Measurements from ENCODE around the gene GLIPR1L1.
"Not testable (repeated sequence)": the region's sequence is repeated elsewhere in the genome, so short reads cannot be mapped to it uniquely, and the experiment has no call there.

The GLIPR1L1 gene

GRCh38 chr12:75334384-75335030 is at the start of gene GLIPR1L1:
Gene GLIPR1L1, plus strand, starts transcription at chr12:75334670. Its CDS starts 59 bp downstream, at chr12:75334729.
- peak; percentile 59 for DNase-seq

GRCh38 chr12:75288860-75289259 is 45.6 kb upstream of the GLIPR1L1 start:
- no peak for DNase-seq

- no peak for DNase-seq
Observed at GRCh38 chr12:75289753-75290152, 44.7 kb upstream of the GLIPR1L1 start.

- DNase-seq = no peak
Observed at GRCh38 chr12:75291014-75291413, 43.5 kb upstream of the GLIPR1L1 start.

- DNase-seq = no peak
Observed at GRCh38 chr12:75294336-75294735, 40.1 kb upstream of the GLIPR1L1 start.

- DNase-seq = no peak
Observed at GRCh38 chr12:75294797-75295196, 39.7 kb upstream of the GLIPR1L1 start.

GRCh38 chr12:75302225-75302624 is 32.2 kb upstream of the GLIPR1L1 start:
- DNase-seq = no peak

GRCh38 chr12:75302781-75303180 is 31.7 kb upstream of the GLIPR1L1 start:
- no peak for DNase-seq

- no peak for DNase-seq
Observed at GRCh38 chr12:75305412-75306332, 28.8 kb upstream of the GLIPR1L1 start.

GRCh38 chr12:75308279-75308678 is 26.2 kb upstream of the GLIPR1L1 start:
- no peak for DNase-seq

GRCh38 chr12:75311369-75311768 is 23.1 kb upstream of the GLIPR1L1 start:
- DNase-seq = no peak

- no peak for DNase-seq
Observed at GRCh38 chr12:75315518-75315917, 19.0 kb upstream of the GLIPR1L1 start.

- no peak for DNase-seq
Observed at GRCh38 chr12:75317784-75318183, 16.7 kb upstream of the GLIPR1L1 start.

- no peak for DNase-seq
Observed at GRCh38 chr12:75322464-75322863, 12.0 kb upstream of the GLIPR1L1 start.

- no peak for DNase-seq
Observed at GRCh38 chr12:75323663-75324062, 10.8 kb upstream of the GLIPR1L1 start.

GRCh38 chr12:75327642-75328041 is 6.8 kb upstream of the GLIPR1L1 start:
- no peak for DNase-seq

- DNase-seq = peak; percentile 68
Observed at GRCh38 chr12:75329918-75330826, 4.3 kb upstream of the GLIPR1L1 start, which contains the start of gene CAPS2. Gene CAPS2, minus strand, starts transcription at chr12:75330324. Its CDS starts 3,826 bp downstream, at chr12:75326498.

- DNase-seq = no peak
Observed at GRCh38 chr12:75337905-75338304, 3.4 kb downstream of the GLIPR1L1 start.

GRCh38 chr12:75341873-75342272 is 7.4 kb downstream of the GLIPR1L1 start:
- DNase-seq = no peak

- DNase-seq = no peak
Observed at GRCh38 chr12:75345531-75345930, 11.1 kb downstream of the GLIPR1L1 start.

- DNase-seq = not testable (repeated sequence)
Observed at GRCh38 chr12:75346215-75346614, 11.7 kb downstream of the GLIPR1L1 start.

- DNase-seq = no peak
Observed at GRCh38 chr12:75349946-75350345, 15.5 kb downstream of the GLIPR1L1 start.

GRCh38 chr12:75350413-75350812 is 15.9 kb downstream of the GLIPR1L1 start:
- no peak for DNase-seq
